Trophoblast cell (in vitro differentiated cells and primary cell): ENCODE results near the gene PKP1.
A peak's percentile ranks its signal among the peaks of the same experiment; 100 is the strongest.

ENCODE experiments used
- DNase-seq, 2 donors: peaks; one replicate each; pipeline ENCODE4 v3.0.0-alpha.2; 2016
- H2AFZ ChIP-seq: 2 replicates; pipeline ENCODE4 v1.6.1; 2013; ENCODE audit warnings: low read length, moderate library complexity, mild to moderate bottlenecking; ENCODE audit not compliant: insufficient read depth, poor library complexity
- H2AK5ac ChIP-seq: 2 replicates; pipeline ENCODE4 v1.6.1; 2013; ENCODE audit warnings: mild to moderate bottlenecking, low read length
- H2BK120ac ChIP-seq: 2 replicates; pipeline ENCODE4 v1.6.1; 2013; ENCODE audit warnings: low read length, mild to moderate bottlenecking, moderate library complexity; ENCODE audit not compliant: insufficient read depth, poor library complexity
- H2BK12ac ChIP-seq: 2 replicates; pipeline ENCODE4 v1.6.1; 2013; ENCODE audit warnings: mild to moderate bottlenecking, low read length, moderate library complexity
- H2BK5ac ChIP-seq: 2 replicates; pipeline ENCODE4 v1.6.1; 2013; ENCODE audit warnings: low read length, low read depth, moderate library complexity, mild to moderate bottlenecking; ENCODE audit not compliant: poor library complexity
- H3K14ac ChIP-seq: 2 replicates; pipeline ENCODE4 v1.6.1; 2013; ENCODE audit warnings: mild to moderate bottlenecking, low read length
- H3K18ac ChIP-seq: 2 replicates; pipeline ENCODE4 v1.6.1; 2013; ENCODE audit warnings: mild to moderate bottlenecking, low read length
- H3K23ac ChIP-seq: 2 replicates; pipeline ENCODE4 v1.6.1; 2013; ENCODE audit warnings: low read length
- H3K27ac ChIP-seq: 2 replicates; pipeline ENCODE4 v1.5.1; 2013; ENCODE audit warnings: low read depth, mild to moderate bottlenecking, inconsistent platforms, low read length, moderate library complexity
- H3K27me3 ChIP-seq: 2 replicates; pipeline ENCODE4 v1.6.1; 2013; ENCODE audit warnings: inconsistent platforms, mild to moderate bottlenecking, low read length, moderate library complexity; ENCODE audit not compliant: insufficient read depth
- H3K36me3 ChIP-seq, 2 experiments: 1 replicate in 1 of 2; 2 replicates in 1 of 2; pipeline ENCODE4 v1.6.1; 2013; ENCODE audit warnings: low read length in 2 of 2, mild to moderate bottlenecking in 2 of 2, moderate library complexity in 1 of 2; ENCODE audit not compliant: insufficient read depth in 2 of 2, control insufficient read depth in 1 of 2
- H3K4ac ChIP-seq: 2 replicates; pipeline ENCODE4 v1.6.1; 2013; ENCODE audit warnings: low read depth, mild to moderate bottlenecking, low read length, moderate library complexity
- H3K4me1 ChIP-seq, 2 experiments: 1 replicate in 1 of 2; 2 replicates in 1 of 2; pipeline ENCODE4 v1.6.1; 2013; ENCODE audit warnings: low read length in 2 of 2, mild to moderate bottlenecking in 2 of 2, moderate library complexity in 1 of 2; ENCODE audit not compliant: insufficient read depth in 2 of 2, control insufficient read depth in 1 of 2
- H3K4me2 ChIP-seq: 2 replicates; pipeline ENCODE4 v1.6.1; 2013; ENCODE audit warnings: inconsistent platforms, mild to moderate bottlenecking, low read length, moderate library complexity
- H3K4me3 ChIP-seq: 2 replicates; pipeline ENCODE4 v1.5.1; 2013; ENCODE audit warnings: mild to moderate bottlenecking, low read depth, low read length, inconsistent platforms
- H3K79me1 ChIP-seq: one replicate; pipeline ENCODE4 v1.6.1; 2013; ENCODE audit warnings: low read length
- H3K79me2 ChIP-seq: 2 replicates; pipeline ENCODE4 v1.6.1; 2013; ENCODE audit warnings: low read length, mild to moderate bottlenecking; ENCODE audit not compliant: control insufficient read depth, insufficient read depth, poor library complexity
- H3K9ac ChIP-seq: 2 replicates; pipeline ENCODE4 v1.6.1; 2013; ENCODE audit warnings: mild to moderate bottlenecking, low read length
- H3K9me3 ChIP-seq: 2 replicates; pipeline ENCODE4 v1.6.1; 2013; ENCODE audit warnings: low read depth, mild to moderate bottlenecking, control low read depth, inconsistent platforms, low read length; ENCODE audit not compliant: insufficient read depth
- H4K12ac ChIP-seq: 2 replicates; pipeline ENCODE4 v1.6.1; 2013; ENCODE audit warnings: low read depth, mild to moderate bottlenecking, low read length, moderate library complexity
- H4K8ac ChIP-seq: 2 replicates; pipeline ENCODE4 v1.6.1; 2013; ENCODE audit warnings: low read depth, mild to moderate bottlenecking, low read length, moderate library complexity
- H4K91ac ChIP-seq: one replicate; pipeline ENCODE4 v1.6.1; 2013; ENCODE audit warnings: low read depth, mild to moderate bottlenecking, low read length, moderate library complexity
- WGBS: extraction: QIAGEN DNeasy Blood & Tissue Kit; methylation state at CpG from one replicate; pipeline ENCODE4 v1.1.7; 2013; ENCODE audit warnings: missing lambda C conversion rate; ENCODE audit not compliant: insufficient read length, insufficient coverage; ENCODE audit errors: extremely low coverage; 5-methylcytosine and 5-hydroxymethylcytosine counted together

Gene PKP1

DNA sequence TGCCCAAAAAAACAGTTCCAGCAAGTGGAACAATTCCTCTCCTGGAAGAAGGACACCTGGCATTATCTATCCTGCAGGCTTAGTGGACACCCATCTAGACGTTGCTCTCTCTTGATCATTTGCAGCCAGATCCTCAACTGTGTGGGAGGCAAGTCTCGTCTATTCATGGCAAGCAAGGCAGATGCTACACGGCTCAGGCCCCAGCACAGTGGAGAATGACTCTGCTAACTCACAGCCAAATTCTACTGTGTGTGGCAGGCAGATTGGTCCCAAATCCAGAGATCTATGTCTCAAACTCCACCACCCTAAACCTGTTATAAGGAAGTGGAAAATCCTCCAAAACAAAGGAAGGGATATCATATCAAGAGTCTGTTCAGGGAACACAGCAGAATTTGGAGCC, 87.2 kb downstream of the PKP1 start:
- no peak overlapping the region for H2BK12ac ChIP-seq
- no peak overlapping the region for H3K18ac ChIP-seq
- no peak overlapping the region for H3K27ac ChIP-seq
- H2BK120ac ChIP-seq = no peak overlapping the region
- no peak overlapping the region for H3K4ac ChIP-seq
- no peak overlapping the region for H3K9ac ChIP-seq
- no peak overlapping the region for H4K91ac ChIP-seq
- H3K79me2 ChIP-seq = no peaks in the 10 kb centered on the region
- no peak for DNase-seq
- H2BK5ac ChIP-seq = no peak overlapping the region
- WGBS = no CpG with 5 or more reads among the region's 3 CpGs
- H2AFZ ChIP-seq = no peak overlapping the region
- no peak overlapping the region for H4K8ac ChIP-seq
- no peak overlapping the region for H3K4me3 ChIP-seq
- H4K12ac ChIP-seq = no peak overlapping the region
- H3K79me1 ChIP-seq = peaks cover under 1% of the 10 kb centered on the region
- H3K4me2 ChIP-seq = no peak overlapping the region
- H3K36me3 ChIP-seq = no peaks in the 10 kb centered on the region
- peaks cover 4 to 6% of the 10 kb centered on the region in 2 experiments for H3K4me1 ChIP-seq
- H3K14ac ChIP-seq = no peak overlapping the region
- no peaks in the 10 kb centered on the region for H3K27me3 ChIP-seq
- H2AK5ac ChIP-seq = no peak overlapping the region
- H3K9me3 ChIP-seq = no peaks in the 10 kb centered on the region
- no peak overlapping the region for H3K23ac ChIP-seq

DNA sequence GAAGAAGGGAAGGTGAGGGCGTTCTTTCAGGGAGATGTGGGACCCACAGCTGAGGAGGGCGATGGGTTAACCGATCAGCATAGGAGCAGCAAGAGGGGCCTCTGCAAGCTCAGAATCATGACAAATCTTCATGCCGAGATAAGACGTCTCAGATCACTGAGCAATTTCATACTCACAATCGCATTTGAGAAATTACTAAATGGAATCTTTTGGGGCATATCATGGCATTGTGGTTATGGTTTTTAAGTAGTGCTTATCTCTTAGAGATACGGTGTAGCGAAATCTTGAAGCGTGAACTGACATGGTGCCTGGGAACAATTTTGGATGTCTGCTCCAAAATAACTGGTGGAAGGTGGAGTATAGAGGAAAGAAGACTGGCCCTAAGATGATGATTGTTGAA, 88.0 kb downstream of the PKP1 start:
- Histone ChIP-seq H3K27ac (no peak overlapping the region), H3K9ac (no peak overlapping the region), H4K91ac (no peak overlapping the region), H2AK5ac (no peak overlapping the region), H3K36me3 (no peaks in the 10 kb centered on the region), H3K4me3 (no peak overlapping the region), H4K8ac (no peak overlapping the region), H2AFZ (no peak overlapping the region), H3K79me2 (no peaks in the 10 kb centered on the region), H3K4ac (no peak overlapping the region), H3K23ac (no peak overlapping the region), H2BK12ac (no peak overlapping the region), H3K9me3 (no peaks in the 10 kb centered on the region), H3K18ac (no peak overlapping the region), H3K27me3 (no peaks in the 10 kb centered on the region), H3K4me2 (no peak overlapping the region), H4K12ac (no peak overlapping the region), H2BK5ac (no peak overlapping the region), H3K4me1 (peaks cover 10 to 14% of the 10 kb centered on the region in 2 experiments), H2BK120ac (no peak overlapping the region), H3K79me1 (peaks cover 9% of the 10 kb centered on the region), H3K14ac (no peak overlapping the region)
- WGBS = no CpG with 5 or more reads among the region's 9 CpGs
- DNase-seq = no peak

GRCh38 chr1:201371792-201372191, 88.5 kb downstream of the PKP1 start:
- no peak overlapping the region for H2BK120ac ChIP-seq
- H3K9ac ChIP-seq = no peak overlapping the region
- no peak overlapping the region for H3K14ac ChIP-seq
- peaks cover 12% of the 10 kb centered on the region for H3K79me1 ChIP-seq
- no peak overlapping the region for H4K8ac ChIP-seq
- no peak overlapping the region for H4K91ac ChIP-seq
- no peaks in the 10 kb centered on the region for H3K36me3 ChIP-seq
- H3K18ac ChIP-seq = no peak overlapping the region
- no peaks in the 10 kb centered on the region for H3K79me2 ChIP-seq
- no peak overlapping the region for H2AFZ ChIP-seq
- H3K4me3 ChIP-seq = no peak overlapping the region
- no peak overlapping the region for H3K4ac ChIP-seq
- H2AK5ac ChIP-seq = no peak overlapping the region
- no peak overlapping the region for H2BK12ac ChIP-seq
- H3K4me2 ChIP-seq = no peak overlapping the region
- H3K27ac ChIP-seq = no peak overlapping the region
- H2BK5ac ChIP-seq = no peak overlapping the region
- H3K27me3 ChIP-seq = no peaks in the 10 kb centered on the region
- H3K9me3 ChIP-seq = no peaks in the 10 kb centered on the region
- peaks cover 12 to 18% of the 10 kb centered on the region in 2 experiments for H3K4me1 ChIP-seq
- peak; percentile 38 to 59 for DNase-seq
- H4K12ac ChIP-seq = no peak overlapping the region
- no peak overlapping the region for H3K23ac ChIP-seq
- WGBS = no CpG with 5 or more reads among the region's 6 CpGs

DNA sequence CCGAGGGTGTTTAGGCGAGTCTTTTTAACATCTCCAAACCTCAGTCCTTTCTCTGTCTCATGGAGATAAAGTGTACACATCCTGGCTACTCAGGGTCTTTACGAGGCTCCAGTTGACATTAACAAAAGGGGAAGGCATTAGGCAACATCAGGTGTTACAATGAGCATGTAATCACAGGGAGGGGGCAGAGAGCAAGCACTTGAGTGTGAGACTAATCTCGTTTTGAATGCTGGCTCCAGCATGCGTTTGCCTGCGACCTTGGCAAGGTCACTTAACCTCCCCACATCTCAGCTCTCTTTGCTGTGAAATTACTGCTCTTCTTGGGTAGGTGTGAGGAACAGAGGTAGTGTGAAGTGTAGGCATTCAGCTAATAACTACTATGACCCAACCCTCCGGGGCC, 91.1 kb downstream of the PKP1 start:
- no peak overlapping the region for H3K9ac ChIP-seq
- H2AFZ ChIP-seq = no peak overlapping the region
- DNase-seq = no peak
- no peaks in the 10 kb centered on the region for H3K79me2 ChIP-seq
- no peak overlapping the region for H2BK120ac ChIP-seq
- H4K12ac ChIP-seq = no peak overlapping the region
- H3K27me3 ChIP-seq = no peaks in the 10 kb centered on the region
- no peak overlapping the region for H2BK12ac ChIP-seq
- no peak overlapping the region for H4K8ac ChIP-seq
- peaks cover 19% of the 10 kb centered on the region for H3K79me1 ChIP-seq
- H3K4me3 ChIP-seq = no peak overlapping the region
- H3K4me2 ChIP-seq = no peak overlapping the region
- no peak overlapping the region for H3K18ac ChIP-seq
- no peak overlapping the region for H2AK5ac ChIP-seq
- peaks cover 23 to 30% of the 10 kb centered on the region in 2 experiments for H3K4me1 ChIP-seq
- no CpG with 5 or more reads among the region's 7 CpGs for WGBS
- no peak overlapping the region for H2BK5ac ChIP-seq
- H3K9me3 ChIP-seq = no peaks in the 10 kb centered on the region
- H3K4ac ChIP-seq = no peak overlapping the region
- H3K14ac ChIP-seq = no peak overlapping the region
- no peak overlapping the region for H4K91ac ChIP-seq
- H3K27ac ChIP-seq = no peak overlapping the region
- no peaks in the 10 kb centered on the region for H3K36me3 ChIP-seq
- H3K23ac ChIP-seq = no peak overlapping the region
